Endothelial cell of umbilical vein (primary cell): ENCODE measurements around the gene NANS. TPM values are rescaled to one million over a fixed set of nuclear protein-coding genes. Genes with fewer than 3 reads are reported as not detected.

Source experiments
- BruUV-seq: library from RNA; stranded (reverse); fragments of 400-500 nt; replicated peaks from 2 replicates; lab custom pipeline; 2021; lab: Mats Ljungman, UMichigan
- CTCF ChIA-PET: fragments of 300-600, 350-600 bp; sonication (Branson Sonifier 250); formaldehyde crosslinking; loops from one replicate; lab custom pipeline; 2021; ENCODE audit warnings: antibody characterized with exemption, inconsistent platforms; lab: Charles Lee
- POLR2A ChIA-PET: fragments of 300-600, 350-600 bp; sonication (Branson Sonifier 250); formaldehyde crosslinking; loops from one replicate; lab custom pipeline; 2021; ENCODE audit warnings: antibody characterized with exemption, inconsistent platforms; lab: Charles Lee
- DNase-seq: peaks from one replicate; pipeline ENCODE4 v3.0.0-alpha.2; 2011; ENCODE audit warnings: low read depth, low spot score
- FAIRE-seq: peaks from 2 replicates; lab custom pipeline; 2011; peaks lifted over from hg19 to GRCh38; lab: Jason Lieb, UNC
- H2AFZ ChIP-seq: 2 replicates; pipeline ENCODE4 v1.6.0; 2012; ENCODE audit warnings: low read depth, low read length, control low read depth, inconsistent platforms
- H3K27ac ChIP-seq: 2 replicates; pipeline ENCODE4 v1.5.1; 2011; ENCODE audit warnings: low read depth, mild to moderate bottlenecking, control low read depth, low read length, moderate library complexity; ENCODE audit not compliant: insufficient read depth
- H3K27me3 ChIP-seq, 2 experiments: 2 replicates each; pipeline versions ENCODE4 v1.6.0 to v1.6.1; 2011; ENCODE audit warnings: low read length in 2 of 2, mixed read lengths in 1 of 2; ENCODE audit not compliant: control insufficient read depth in 2 of 2, insufficient read depth in 2 of 2
- H3K36me3 ChIP-seq, 2 experiments: 2 replicates in 1 of 2; 3 replicates in 1 of 2; pipeline ENCODE4 v1.5.1; 2011; ENCODE audit warnings: low read length in 2 of 2, mild to moderate bottlenecking in 1 of 2, moderate library complexity in 1 of 2; ENCODE audit not compliant: control insufficient read depth in 2 of 2, insufficient read depth in 2 of 2; ENCODE audit errors: extremely low read depth in 1 of 2
- H3K4me1 ChIP-seq: 3 replicates; pipeline ENCODE4 v1.5.1; 2011; ENCODE audit warnings: mild to moderate bottlenecking, low read length; ENCODE audit not compliant: control insufficient read depth, insufficient read depth; ENCODE audit errors: extremely low read depth
- H3K4me2 ChIP-seq: 2 replicates; pipeline ENCODE4 v1.6.1; 2011; ENCODE audit warnings: low read length, control low read depth, mixed read lengths; ENCODE audit not compliant: insufficient read depth
- H3K4me3 ChIP-seq, 3 experiments: fragments of 200-600 bp in 1 of 3; sonication (generic), shearing (Covaris generic) in 1 of 3; replicated peaks in 1 of 3; 2 replicates each; pipeline ENCODE4 v1.5.1; 2011 to 2016; ENCODE audit warnings: control low read depth in 3 of 3, low read length in 3 of 3, mild to moderate bottlenecking in 2 of 3, inconsistent platforms in 1 of 3, low read depth in 1 of 3, moderate library complexity in 1 of 3; ENCODE audit not compliant: insufficient read depth in 1 of 3
- H3K79me2 ChIP-seq: 2 replicates; pipeline ENCODE4 v1.6.0; 2012; ENCODE audit warnings: low read length, inconsistent platforms; ENCODE audit not compliant: control insufficient read depth, insufficient read depth
- H3K9ac ChIP-seq: replicated peaks from 2 replicates; pipeline ENCODE3; 2011; ENCODE audit warnings: low read length, control low read depth; ENCODE audit not compliant: insufficient read depth; ENCODE audit errors: extremely low read depth
- H3K9me1 ChIP-seq: replicated peaks from 3 replicates; pipeline ENCODE4 v1.6.0; 2011; ENCODE audit warnings: mild to moderate bottlenecking, low read length; ENCODE audit not compliant: control insufficient read depth, insufficient read depth; ENCODE audit errors: extremely low read depth
- H3K9me3 ChIP-seq: replicated peaks from 2 replicates; pipeline ENCODE4 v1.5.1; 2012; ENCODE audit warnings: low read length, inconsistent platforms; ENCODE audit not compliant: control insufficient read depth, insufficient read depth
- H4K20me1 ChIP-seq: replicated peaks from 2 replicates; pipeline ENCODE3; 2011; ENCODE audit warnings: mild to moderate bottlenecking, low read length; ENCODE audit not compliant: control insufficient read depth, insufficient read depth; ENCODE audit errors: extremely low read depth
- CTCF ChIP-seq, 2 donors: IDR thresholded peaks; 1 replicate in 1 of 2; 2 replicates in 1 of 2; pipeline ENCODE4 v1.5.1; 2011; ENCODE audit warnings: low read length in 2 of 2, mild to moderate bottlenecking in 2 of 2, moderate library complexity in 2 of 2, control low read depth in 1 of 2, inconsistent platforms in 1 of 2, low read depth in 1 of 2; ENCODE audit not compliant: insufficient read depth in 1 of 2; ENCODE audit errors: extremely low read depth in 1 of 2
- EZH2 ChIP-seq: IDR thresholded peaks from 2 replicates; pipeline ENCODE4 v1.6.1; 2012; ENCODE audit warnings: borderline replicate concordance, low read depth, mild to moderate bottlenecking, moderate library complexity, low read length, inconsistent platforms; ENCODE audit not compliant: severe bottlenecking
- FOS ChIP-seq: IDR thresholded peaks from 2 replicates; pipeline ENCODE4 v1.6.1; 2011; ENCODE audit warnings: mild to moderate bottlenecking, low read length, moderate library complexity, borderline replicate concordance; ENCODE audit not compliant: insufficient read depth
- GATA2 ChIP-seq: IDR thresholded peaks from 2 replicates; pipeline ENCODE4 v1.7.0; 2011; ENCODE audit warnings: low read depth, mild to moderate bottlenecking, moderate library complexity, mixed read lengths, low read length; ENCODE audit not compliant: insufficient read length, insufficient read depth
- JUN ChIP-seq: IDR thresholded peaks from 2 replicates; pipeline ENCODE4 v1.6.1; 2011; ENCODE audit warnings: borderline replicate concordance, low read depth; ENCODE audit not compliant: insufficient read length, insufficient read depth
- MAX ChIP-seq: IDR thresholded peaks from 2 replicates; pipeline ENCODE4 v1.6.1; 2011; ENCODE audit not compliant: insufficient read depth, insufficient read length
- MYC ChIP-seq: IDR thresholded peaks from one replicate; pipeline ENCODE4 v1.6.1; 2011; ENCODE audit warnings: mild to moderate bottlenecking, low read depth, low read length
- POLR2A ChIP-seq: IDR thresholded peaks from 2 replicates; pipeline ENCODE4 v1.6.1; 2012; ENCODE audit warnings: low read depth, mild to moderate bottlenecking, control low read depth, low read length
- POLR2AphosphoS5 ChIP-seq: IDR thresholded peaks from 2 replicates; pipeline ENCODE4 v1.6.1; 2012; ENCODE audit warnings: low read depth, mild to moderate bottlenecking, control low read depth, low read length, moderate library complexity; ENCODE audit not compliant: insufficient read depth
- dilution Hi-C: fragments of 300-500 bp; cut with MboI; formaldehyde crosslinking; loops from one replicate; pipeline ENCODE4 v1.15.0; 2019; ENCODE audit warnings: low sequenced_read_pairs; ENCODE audit not compliant: extremely low pct_ligation_motif_present
- intact Hi-C: fragments of 100-400 bp; cut with micrococcal nuclease; formaldehyde crosslinking; loops from one replicate; pipeline ENCODE4 v1.10.0; 2022
- polyA plus RNA-seq, 4 experiments: library from polyadenylated mRNA; depleted of rRNA in 3 of 4; stranded (reverse) in 3 of 4; unstranded in 1 of 4; fragments of >200 nt; gene quantifications; 2 replicates each; pipeline versions ENCODE4 v1.2.1 to v1.2.3, GENCODE V29; 2011 to 2012; ENCODE audit warnings: missing spikeins in 1 of 4
- total RNA-seq: library from RNA; stranded (reverse); gene quantifications from 2 replicates; pipeline ENCODE4 v1.2.3, GENCODE V29; 2021

NANS gene
- total and polyA plus RNA-seq, 2 donors (not counting 3 experiments of a cell fraction or from before 2014, with no cell fraction given), result 85.1 to 108 TPM

GRCh38 chr9:98069551-98069950 is 13.0 kb downstream of the NANS start:
- BruUV-seq, result no TSS peak
- Histone ChIP-seq H3K9me1 (no peaks in the 10 kb centered on the region), H2AFZ (no peak overlapping the region), H3K27ac (no peak overlapping the region), H3K4me3 (no peak overlapping the region), H3K9me3 (no peaks in the 10 kb centered on the region), H3K27me3 (no peaks in the 10 kb centered on the region), H3K36me3 (peaks cover 5 to 8% of the 10 kb centered on the region in 2 experiments), H3K9ac (no peak overlapping the region), H4K20me1 (no peaks in the 10 kb centered on the region), H3K4me2 (no peak overlapping the region), H3K79me2 (peaks cover 30% of the 10 kb centered on the region), H3K4me1 (no peaks in the 10 kb centered on the region)
- intact Hi-C loops (no loop called here), dilution Hi-C loops (no loop called here)
- FAIRE-seq (no peak), DNase-seq (no peak)
- CTCF ChIA-PET, result interaction anchor here (1.2 to 1.6 kb wide), 2 partner anchors 13 to 147 kb away, joined by 4 to 5 read pairs; partner anchors contain the start of genes NANS and TRMO
- POLR2A ChIA-PET, result no interaction called here
- no peak for TF ChIP-seq JUN
- TF ChIP-seq POLR2AphosphoS5, result no peak
- no peak for TF ChIP-seq MAX
- TF ChIP-seq FOS, result no peak
- no peak for TF ChIP-seq GATA2
- TF ChIP-seq POLR2A, result no peak
- no peak for TF ChIP-seq MYC
- no peak for TF ChIP-seq CTCF (IDR thresholded peaks at IDR 0.05; ENCODE audit: extremely low read depth in 1 of 2, insufficient read depth in 1 of 2, low read depth in 1 of 2, low read length in 2 of 2)
- no peak for TF ChIP-seq EZH2
